ENCODE measurements around the gene SPRR2B.

DNA sequence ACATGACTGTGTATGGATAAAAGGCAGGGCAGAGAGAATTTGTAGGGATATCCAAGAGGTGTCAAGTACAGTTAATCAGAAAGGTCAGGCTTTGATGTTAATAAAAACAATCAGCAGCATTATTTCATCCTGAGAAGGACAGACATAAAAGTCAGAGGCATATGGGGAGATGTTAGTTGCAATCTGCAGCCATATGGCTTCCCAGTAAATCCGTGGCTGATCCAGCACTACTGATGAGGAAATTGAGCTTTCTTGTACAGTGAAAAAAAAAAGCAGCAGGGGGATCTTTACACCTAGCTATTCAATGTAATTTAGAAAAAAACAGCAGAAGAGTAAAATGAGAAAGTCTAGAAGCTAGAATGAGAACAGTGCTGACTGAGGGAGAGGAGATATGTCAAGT lies 42.6 kb downstream of the SPRR2B start:
- TF ChIP-seq, protein P1, sequence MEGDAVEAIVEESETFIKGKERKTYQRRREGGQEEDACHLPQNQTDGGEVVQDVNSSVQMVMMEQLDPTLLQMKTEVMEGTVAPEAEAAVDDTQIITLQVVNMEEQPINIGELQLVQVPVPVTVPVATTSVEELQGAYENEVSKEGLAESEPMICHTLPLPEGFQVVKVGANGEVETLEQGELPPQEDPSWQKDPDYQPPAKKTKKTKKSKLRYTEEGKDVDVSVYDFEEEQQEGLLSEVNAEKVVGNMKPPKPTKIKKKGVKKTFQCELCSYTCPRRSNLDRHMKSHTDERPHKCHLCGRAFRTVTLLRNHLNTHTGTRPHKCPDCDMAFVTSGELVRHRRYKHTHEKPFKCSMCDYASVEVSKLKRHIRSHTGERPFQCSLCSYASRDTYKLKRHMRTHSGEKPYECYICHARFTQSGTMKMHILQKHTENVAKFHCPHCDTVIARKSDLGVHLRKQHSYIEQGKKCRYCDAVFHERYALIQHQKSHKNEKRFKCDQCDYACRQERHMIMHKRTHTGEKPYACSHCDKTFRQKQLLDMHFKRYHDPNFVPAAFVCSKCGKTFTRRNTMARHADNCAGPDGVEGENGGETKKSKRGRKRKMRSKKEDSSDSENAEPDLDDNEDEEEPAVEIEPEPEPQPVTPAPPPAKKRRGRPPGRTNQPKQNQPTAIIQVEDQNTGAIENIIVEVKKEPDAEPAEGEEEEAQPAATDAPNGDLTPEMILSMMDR (IDR thresholded peaks at IDR 0.05), result no peak
- TF ChIP-seq POLR2A (IDR thresholded peaks at IDR 0.05), result no peak
